Suprapubic skin (tissue), 4 donors: ENCODE results near the gene TRAPPC10. TPM values are rescaled to one million over a fixed set of nuclear protein-coding genes. Genes with fewer than 3 reads are reported as not detected.

Experiments
- DNase-seq, 2 donors: peaks; one replicate each; pipeline ENCODE4 v3.0.0-alpha.2; 2019; ENCODE audit warnings: low spot score in 2 of 2
- H3K27ac ChIP-seq: fragments of 200-600 bp; sonication (generic); one replicate; pipeline ENCODE4 v1.5.1; 2019
- H3K27me3 ChIP-seq: fragments of 200-600 bp; sonication (generic); one replicate; pipeline ENCODE4 v1.5.1; 2019
- H3K36me3 ChIP-seq: fragments of 200-600 bp; sonication (generic); one replicate; pipeline ENCODE4 v1.5.1; 2019
- H3K4me1 ChIP-seq: fragments of 200-600 bp; sonication (generic); one replicate; pipeline ENCODE4 v1.5.1; 2019
- H3K4me3 ChIP-seq: fragments of 200-600 bp; sonication (generic); one replicate; pipeline ENCODE4 v1.5.1; 2019; ENCODE audit warnings: mild to moderate bottlenecking
- H3K9me3 ChIP-seq: fragments of 200-600 bp; sonication (generic); one replicate; pipeline ENCODE4 v1.5.1; 2019
- CTCF ChIP-seq, 2 donors: fragments of 200-600 bp in 1 of 2; fragments of 450-650 bp in 1 of 2; sonication (generic) in 1 of 2; IDR thresholded peaks; one replicate each; pipeline ENCODE4 v1.5.1; 2016 to 2019; ENCODE audit warnings: antibody characterized with exemption in 2 of 2, mild to moderate bottlenecking in 1 of 2, moderate library complexity in 1 of 2
- EP300 ChIP-seq: sonication (generic); formaldehyde crosslinking; IDR thresholded peaks from one replicate; pipeline ENCODE4 v1.6.1; 2017; ENCODE audit warnings: antibody characterized with exemption
- POLR2A ChIP-seq, 2 donors: fragments of 450-650 bp; IDR thresholded peaks; one replicate each; pipeline ENCODE4 v1.6.1; 2017; ENCODE audit warnings: antibody characterized with exemption in 2 of 2, mild to moderate bottlenecking in 2 of 2, moderate library complexity in 2 of 2
- POLR2AphosphoS5 ChIP-seq, 3 donors: sonication (generic); formaldehyde crosslinking; IDR thresholded peaks; one replicate each; pipeline ENCODE4 v1.6.1; 2017; ENCODE audit warnings: antibody characterized with exemption in 3 of 3
- WGBS: methylation state at CpG from one replicate; pipeline ENCODE4 v1.1.5; 2018; 5-methylcytosine and 5-hydroxymethylcytosine counted together
- total RNA-seq, 4 donors: library from RNA; depleted of rRNA; stranded (reverse); fragments of >200 nt; gene quantifications; one replicate each; pipeline ENCODE4 v1.1.0, GENCODE V29; 2016

The TRAPPC10 gene
- total RNA-seq, 4 donors from 2014 or later, result 31.0 to 51.8 (median 43.0) TPM

GRCh38 chr21:44057960-44058651 lies 46.0 kb downstream of the TRAPPC10 start:
- DNase-seq, result peak; percentile 20 to 40

GRCh38 chr21:44058652-44058964 lies 46.5 kb downstream of the TRAPPC10 start:
- 88% methylated on average over 12 of the region's 12 CpGs for WGBS
- Histone ChIP-seq H3K9me3 (no peaks in the 10 kb centered on the region), H3K4me1 (no peaks in the 10 kb centered on the region), H3K27ac (no peak overlapping the region), H3K27me3 (no peaks in the 10 kb centered on the region), H3K4me3 (no peak overlapping the region), H3K36me3 (peaks cover 60% of the 10 kb centered on the region)
- peak; percentile 46 to 49 for DNase-seq
- TF ChIP-seq POLR2A (IDR thresholded peaks at IDR 0.05) (no peak), POLR2AphosphoS5 (IDR thresholded peaks at IDR 0.05) (no peak), CTCF (IDR thresholded peaks at IDR 0.05) (no peak), EP300 (no peak)

More at GRCh38 chr21:44057960-44058651, 46.0 kb downstream of the TRAPPC10 start:
- H3K4me1 ChIP-seq, result no peaks in the 10 kb centered on the region
- no peak overlapping the region for H3K27ac ChIP-seq
- 91% methylated on average over 15 of the region's 15 CpGs for WGBS
- no peaks in the 10 kb centered on the region for H3K9me3 ChIP-seq
- TF ChIP-seq CTCF (IDR thresholded peaks at IDR 0.05), result no peak
- TF ChIP-seq EP300, result no peak
- no peak for TF ChIP-seq POLR2A (IDR thresholded peaks at IDR 0.05)
- TF ChIP-seq POLR2AphosphoS5 (IDR thresholded peaks at IDR 0.05), result no peak
- peaks cover 56% of the 10 kb centered on the region for H3K36me3 ChIP-seq
- H3K4me3 ChIP-seq, result no peak overlapping the region
- no peaks in the 10 kb centered on the region for H3K27me3 ChIP-seq

- Histone ChIP-seq H3K36me3 (peaks cover 64% of the 10 kb centered on the region), H3K4me1 (no peaks in the 10 kb centered on the region), H3K27ac (no peak overlapping the region), H3K9me3 (no peaks in the 10 kb centered on the region), H3K4me3 (no peak overlapping the region), H3K27me3 (no peaks in the 10 kb centered on the region)
- no peak for TF ChIP-seq POLR2A (IDR thresholded peaks at IDR 0.05)
- peak; percentile 33 to 54 for DNase-seq
- WGBS, result 89% methylated on average over 17 of the region's 17 CpGs
Observed at GRCh38 chr21:44058981-44059380, 46.9 kb downstream of the TRAPPC10 start.

GRCh38 chr21:44059710-44060109 lies 47.6 kb downstream of the TRAPPC10 start:
- H3K27ac ChIP-seq, result no peak overlapping the region
- H3K27me3 ChIP-seq, result no peaks in the 10 kb centered on the region
- peak; percentile 13 to 18 for DNase-seq
- peaks cover 70% of the 10 kb centered on the region for H3K36me3 ChIP-seq
- H3K4me1 ChIP-seq, result no peaks in the 10 kb centered on the region
- 92% methylated on average over 4 of the region's 4 CpGs for WGBS
- TF ChIP-seq POLR2AphosphoS5 (IDR thresholded peaks at IDR 0.05) (no peak), POLR2A (IDR thresholded peaks at IDR 0.05) (no peak), EP300 (no peak), CTCF (IDR thresholded peaks at IDR 0.05) (no peak)
- H3K9me3 ChIP-seq, result no peaks in the 10 kb centered on the region
- no peak overlapping the region for H3K4me3 ChIP-seq

- TF ChIP-seq CTCF (IDR thresholded peaks at IDR 0.05) (no peak), EP300 (no peak), POLR2AphosphoS5 (IDR thresholded peaks at IDR 0.05) (no peak), POLR2A (IDR thresholded peaks at IDR 0.05) (no peak)
- WGBS, result 79% methylated on average over 7 of the region's 7 CpGs
- Histone ChIP-seq H3K36me3 (peaks cover 76% of the 10 kb centered on the region), H3K9me3 (no peaks in the 10 kb centered on the region), H3K27ac (no peak overlapping the region), H3K4me1 (no peaks in the 10 kb centered on the region), H3K4me3 (no peak overlapping the region), H3K27me3 (no peaks in the 10 kb centered on the region)
- DNase-seq, result peak; percentile 25 to 63
Observed at GRCh38 chr21:44062380-44062779, 50.3 kb downstream of the TRAPPC10 start.
